ENCODE data around the gene SFTPD.

SFTPD gene

DNA sequence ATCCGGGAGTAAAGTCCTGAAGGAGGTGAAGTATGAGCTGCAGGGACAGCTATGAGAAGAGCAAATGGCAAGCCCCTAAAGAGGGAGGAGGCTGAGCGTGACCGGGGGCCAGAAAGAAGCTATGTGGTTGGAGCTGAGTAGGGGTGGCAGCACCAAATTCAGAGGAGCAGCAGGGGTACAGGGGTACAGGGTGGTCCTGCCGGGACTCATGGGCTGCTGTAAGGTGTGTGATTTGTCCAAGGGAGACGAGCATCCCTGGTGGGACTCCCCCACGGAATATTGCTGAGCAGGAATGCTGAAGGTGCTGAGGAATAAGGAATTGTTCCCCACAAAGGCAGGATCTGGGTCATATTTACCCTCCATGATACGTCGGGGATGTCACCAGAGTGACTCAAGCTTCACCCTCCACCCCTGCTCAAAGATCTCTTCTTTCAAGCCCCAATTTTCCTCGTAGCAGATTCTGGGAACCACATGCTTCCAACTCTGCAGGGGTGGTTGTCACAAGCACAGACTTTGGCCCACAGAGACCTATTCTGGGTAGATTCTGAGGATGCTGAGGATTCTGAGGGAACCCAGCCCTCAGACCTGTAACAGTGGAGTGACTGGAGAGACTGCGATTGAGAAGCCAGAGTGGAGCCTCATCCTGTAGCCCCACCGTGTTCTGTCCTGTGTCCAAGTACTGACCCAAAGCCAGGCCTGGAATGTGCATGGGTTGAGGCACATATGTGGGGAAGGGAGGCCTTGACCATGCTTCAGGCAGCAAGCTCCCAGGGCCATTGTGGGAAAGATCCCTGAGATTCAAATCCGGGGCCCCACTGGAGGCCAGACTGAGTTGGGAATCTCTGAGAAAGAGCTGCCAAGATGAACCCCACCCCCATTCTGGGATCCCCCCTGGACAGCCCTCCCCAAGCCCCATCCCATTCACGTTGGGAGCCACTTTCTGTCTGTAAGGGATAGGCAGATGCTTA, 4.2 kb downstream of the SFTPD start:
- no peak for DNase-seq (ENCODE audit: low spot score)

DNA sequence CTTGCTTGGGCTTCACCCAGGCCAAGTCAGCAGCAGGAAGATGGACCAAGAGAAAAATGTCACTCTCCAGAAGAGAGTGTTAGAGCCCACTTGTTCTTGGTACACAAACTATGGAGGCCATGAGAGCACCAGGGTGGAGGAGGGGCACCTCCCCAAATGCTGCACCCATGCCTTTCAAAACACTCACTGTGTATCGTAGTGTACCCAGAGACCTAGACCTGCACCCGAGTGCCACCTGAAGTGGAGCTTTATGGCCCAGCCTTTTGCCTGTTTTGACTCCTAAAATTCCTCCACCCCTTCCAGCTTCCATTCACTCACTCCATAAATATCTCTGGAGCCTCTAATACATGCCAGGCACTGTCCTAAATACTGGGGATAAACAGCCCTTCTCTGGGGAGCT, 5.0 kb downstream of the SFTPD start:
- no peak for DNase-seq (ENCODE audit: low spot score)

DNA sequence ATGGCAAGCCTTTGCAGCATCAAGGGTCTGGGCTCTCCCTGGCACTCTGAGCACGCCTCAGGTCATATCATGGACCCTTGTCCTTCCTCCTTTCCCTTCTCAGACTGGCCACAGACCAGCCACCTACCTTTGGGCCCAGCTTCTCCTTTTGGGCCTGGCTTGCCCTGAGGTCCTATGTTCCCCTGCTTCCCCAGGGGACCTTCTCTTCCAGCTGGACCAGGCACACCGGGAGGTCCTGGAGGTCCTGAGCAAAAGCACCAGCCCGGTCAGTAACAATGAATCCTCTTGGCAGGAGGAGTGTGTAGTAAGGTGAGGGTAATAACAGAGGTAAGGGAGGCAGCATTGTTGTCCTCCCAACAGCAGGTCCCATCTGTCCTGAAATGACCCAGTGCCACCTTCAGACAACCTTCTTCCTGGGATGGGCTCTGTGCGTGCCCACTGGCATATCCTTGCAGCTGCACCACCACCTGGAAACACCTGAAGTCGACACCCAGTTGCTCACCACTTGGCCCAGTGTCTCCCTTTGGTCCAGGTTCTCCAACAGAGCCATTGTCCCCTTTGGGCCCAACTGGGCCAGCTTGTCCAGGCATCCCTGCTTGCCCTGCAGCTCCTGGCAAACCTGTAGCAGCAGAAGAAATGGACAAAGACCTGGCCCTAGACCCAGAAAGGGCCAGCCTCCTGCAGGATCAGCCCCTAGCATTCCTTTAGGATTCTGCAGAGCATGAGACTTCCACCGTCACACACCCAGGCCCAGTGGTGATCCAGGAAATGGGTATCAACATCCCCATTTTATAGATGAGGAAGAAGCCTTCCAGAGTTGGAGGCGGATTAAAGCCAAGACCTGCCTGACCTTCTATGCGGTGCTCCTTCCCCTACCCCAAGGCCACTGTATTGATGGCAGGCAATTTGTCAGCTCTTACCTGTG, 6.4 kb downstream of the SFTPD start:
- no peak for DNase-seq (ENCODE audit: low spot score)

DNA sequence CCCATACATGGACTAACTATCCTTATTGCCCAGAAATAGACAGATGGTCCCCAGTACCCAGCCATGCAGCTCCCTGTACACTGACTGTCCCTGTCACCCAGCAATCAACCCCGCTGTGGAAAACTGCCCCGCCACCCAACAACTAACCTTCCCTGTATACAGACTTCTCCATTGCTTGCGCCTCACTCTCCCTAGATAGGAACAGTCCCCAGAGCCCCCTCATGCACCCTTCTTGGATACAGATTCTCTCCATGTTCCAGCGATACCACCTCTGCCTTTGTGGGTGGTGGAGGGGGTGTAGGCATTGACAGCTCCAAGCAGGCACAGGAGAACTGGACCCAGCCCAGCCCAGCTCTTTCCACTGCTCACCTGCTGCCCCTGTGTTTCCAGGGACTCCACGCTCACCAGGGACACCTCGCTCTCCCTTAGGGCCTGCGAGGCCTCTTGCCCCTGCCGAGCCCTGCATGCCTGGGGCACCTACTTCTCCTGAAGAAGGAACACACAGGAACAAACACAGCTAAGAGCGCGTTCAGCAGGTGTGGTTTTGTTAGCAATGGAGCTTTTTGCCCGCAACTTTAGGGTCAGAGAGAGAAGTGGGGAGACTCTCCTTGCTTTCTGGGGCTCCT, 7.2 kb downstream of the SFTPD start:
- DNase-seq (ENCODE audit: low spot score) = no peak

DNA sequence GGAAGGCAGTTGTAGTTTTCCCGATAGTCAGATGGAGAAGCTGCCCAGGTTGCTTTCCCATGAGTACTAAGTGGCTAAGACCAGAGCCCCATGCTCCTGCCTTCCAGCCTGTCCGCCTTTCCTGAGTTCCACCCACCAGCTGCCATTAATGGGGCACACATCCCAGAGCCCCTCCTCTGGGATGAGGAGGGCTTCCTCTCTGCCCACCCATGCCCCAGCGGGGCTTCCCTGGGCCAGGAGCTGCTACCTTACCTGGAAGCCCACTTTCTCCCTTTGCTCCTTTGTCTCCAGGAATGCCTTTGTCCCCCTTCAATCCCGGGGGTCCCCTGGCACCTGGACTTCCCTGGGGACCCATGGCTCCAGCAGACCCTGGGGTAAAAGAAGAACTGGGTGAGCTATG, 7.8 kb downstream of the SFTPD start:
- DNase-seq (ENCODE audit: low spot score) = no peak

DNA sequence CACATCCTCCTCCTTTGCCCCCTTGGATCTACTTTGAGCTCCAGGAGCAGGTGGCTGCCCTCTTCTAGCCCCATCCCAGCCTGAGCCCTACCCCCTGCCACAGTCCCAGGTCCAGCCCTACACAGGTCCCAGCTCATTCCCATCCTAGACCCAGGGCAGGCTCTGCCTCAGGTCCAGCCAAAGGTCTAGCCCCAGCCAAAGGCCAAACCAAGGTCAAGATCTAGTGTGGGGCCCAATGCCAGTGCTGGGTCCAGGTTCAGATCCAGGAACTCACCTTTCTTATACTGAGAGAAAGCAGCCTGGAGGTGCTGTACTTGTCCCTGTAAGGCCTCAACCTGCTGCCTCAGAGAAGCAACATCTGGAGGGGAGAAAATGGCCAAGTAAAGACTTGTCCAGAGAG, 8.5 kb downstream of the SFTPD start:
- no peak for DNase-seq (ENCODE audit: low spot score)

DNA sequence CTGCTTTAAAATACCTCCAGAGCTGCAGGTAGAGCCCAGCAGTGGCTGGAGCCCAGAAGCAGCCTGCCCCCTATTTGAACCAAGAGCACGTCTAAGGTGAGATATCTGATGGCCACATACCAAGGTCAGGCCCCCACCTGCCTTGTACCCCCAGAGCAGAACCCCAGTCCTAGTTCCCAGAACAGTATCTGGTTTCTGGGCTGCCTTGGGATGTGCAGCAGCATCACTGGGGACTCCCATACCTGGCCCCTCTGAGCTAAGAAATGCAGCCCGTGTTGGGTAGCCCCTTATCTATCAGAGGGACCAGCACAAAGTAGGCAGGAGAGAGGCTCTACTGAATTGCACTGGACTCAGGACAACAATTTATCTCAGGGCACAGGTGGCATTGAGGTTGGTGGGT, 8.9 kb downstream of the SFTPD start:
- no peak for DNase-seq (ENCODE audit: low spot score)

DNA sequence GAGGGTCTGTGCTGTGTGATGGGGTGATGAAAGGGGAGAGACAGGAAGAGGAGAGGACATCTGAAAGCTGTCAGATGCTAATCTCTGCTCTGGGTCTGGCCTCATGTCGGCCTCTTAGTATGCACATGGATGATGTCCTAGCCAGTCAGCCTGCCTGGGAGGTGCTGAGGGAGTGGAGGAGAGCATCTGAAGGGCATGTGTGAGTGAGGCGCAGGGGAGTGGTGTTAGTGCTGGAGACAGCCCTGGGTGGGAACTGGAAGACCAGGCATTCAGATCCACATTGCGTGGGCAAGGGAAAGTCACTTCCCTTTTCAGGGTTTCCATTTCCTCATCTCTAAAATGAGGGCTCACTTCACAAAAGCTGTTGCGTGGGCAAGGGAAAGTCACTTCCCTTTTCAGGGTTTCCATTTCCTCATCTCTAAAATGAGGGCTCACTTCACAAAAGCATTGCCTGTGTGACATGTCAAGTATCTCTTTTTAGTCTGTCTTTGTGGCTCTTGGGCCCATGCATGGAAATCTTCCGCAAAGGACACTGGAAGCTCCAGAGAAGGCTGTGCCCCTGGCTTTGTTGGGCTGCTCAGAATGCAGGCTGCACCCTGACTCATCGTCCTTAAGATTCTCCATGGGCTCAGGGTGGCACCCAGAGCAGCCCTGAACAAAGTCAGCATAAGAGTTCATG, 10.0 kb downstream of the SFTPD start:
- peak; percentile 3 for DNase-seq (ENCODE audit: low spot score)

DNA sequence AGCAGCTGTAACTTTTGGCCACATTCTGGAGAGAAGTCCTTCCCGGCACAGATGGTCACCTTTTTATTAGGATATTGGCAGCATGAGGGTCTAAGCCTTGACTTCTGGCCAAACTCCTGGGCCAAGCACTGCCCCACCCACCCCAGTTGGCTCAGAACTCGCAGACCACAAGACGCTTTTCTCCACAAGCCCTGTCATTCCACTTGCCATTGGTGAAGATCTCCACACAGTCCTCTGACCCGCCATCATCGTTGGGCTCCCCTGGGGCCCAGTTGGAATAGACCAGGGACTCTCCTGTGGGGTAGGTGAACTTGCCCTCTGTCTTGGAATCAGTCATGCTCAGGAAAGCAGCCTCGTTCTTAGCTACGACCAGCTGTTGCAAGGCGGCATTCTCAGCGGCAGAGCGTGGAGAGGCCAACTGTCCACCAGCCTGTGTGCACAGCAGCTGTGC, 11.2 kb downstream of the SFTPD start:
- no peak for DNase-seq (ENCODE audit: low spot score)

DNA sequence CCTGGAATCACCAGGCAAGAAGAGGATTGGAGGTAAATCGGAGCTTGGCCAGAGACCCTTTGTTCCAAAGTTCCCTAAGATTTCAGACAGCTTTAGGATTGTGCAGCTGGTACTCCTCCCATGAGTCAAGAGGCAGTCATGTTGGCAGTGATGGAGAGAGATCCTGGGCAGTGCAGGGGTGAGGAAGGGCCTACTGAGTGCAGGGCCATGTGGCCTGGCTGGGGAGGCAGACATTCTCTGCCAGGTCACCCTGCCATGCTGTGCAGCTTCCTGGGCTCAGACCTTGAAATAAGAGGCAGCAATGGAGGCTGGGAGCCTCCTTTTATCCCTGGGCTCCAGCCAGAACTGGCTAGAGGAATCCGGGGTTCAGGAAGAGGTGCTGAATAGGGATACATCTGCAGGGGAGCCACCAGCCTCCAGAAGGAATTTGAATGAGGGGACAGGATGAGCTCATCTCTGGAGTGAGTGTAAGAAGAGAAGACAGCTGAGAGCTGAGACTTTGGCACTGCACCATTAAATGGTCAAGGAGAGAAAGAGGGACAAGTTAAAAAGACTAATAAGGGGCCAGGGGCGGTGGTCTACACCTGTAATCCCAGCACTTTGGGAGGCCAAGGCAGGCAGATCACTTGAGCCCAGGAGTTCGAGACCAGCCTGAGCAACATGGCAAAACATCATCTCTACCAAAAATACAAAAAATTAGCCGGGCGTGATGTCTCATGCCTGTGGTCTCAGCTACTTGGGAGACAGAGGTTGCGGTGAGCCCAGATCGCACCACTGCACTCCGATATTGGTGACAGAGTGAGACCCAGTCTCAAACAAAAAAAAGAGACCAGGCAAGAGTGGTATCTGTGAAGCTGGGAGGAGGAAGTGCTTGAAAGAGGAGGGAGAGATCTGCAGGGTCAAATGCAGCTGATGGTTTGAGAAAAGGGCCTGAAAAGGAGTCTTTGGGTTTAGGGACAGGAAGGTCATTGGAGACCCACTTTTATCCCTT, 12.0 kb downstream of the SFTPD start:
- DNase-seq (ENCODE audit: low spot score) = no peak

DNA sequence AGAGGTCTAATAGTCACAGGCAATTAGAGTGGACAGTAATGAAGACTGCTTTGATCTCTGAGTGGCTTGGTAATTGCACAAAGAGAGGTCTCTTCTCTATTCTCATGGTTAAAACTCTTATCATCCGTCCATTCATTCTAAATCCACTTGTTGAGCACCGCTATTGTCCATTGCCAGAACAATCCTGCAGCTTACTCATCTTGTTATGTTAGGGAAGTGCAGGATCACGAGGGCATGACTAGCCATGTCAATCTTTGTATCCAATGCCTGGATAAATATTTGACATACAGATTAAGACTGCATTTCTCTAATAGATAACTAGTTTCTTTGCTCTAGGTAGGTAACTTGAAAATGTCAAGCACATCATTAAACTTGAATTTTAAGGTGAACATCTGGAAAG, 14.9 kb downstream of the SFTPD start:
- no peak for DNase-seq (ENCODE audit: low spot score)

DNA sequence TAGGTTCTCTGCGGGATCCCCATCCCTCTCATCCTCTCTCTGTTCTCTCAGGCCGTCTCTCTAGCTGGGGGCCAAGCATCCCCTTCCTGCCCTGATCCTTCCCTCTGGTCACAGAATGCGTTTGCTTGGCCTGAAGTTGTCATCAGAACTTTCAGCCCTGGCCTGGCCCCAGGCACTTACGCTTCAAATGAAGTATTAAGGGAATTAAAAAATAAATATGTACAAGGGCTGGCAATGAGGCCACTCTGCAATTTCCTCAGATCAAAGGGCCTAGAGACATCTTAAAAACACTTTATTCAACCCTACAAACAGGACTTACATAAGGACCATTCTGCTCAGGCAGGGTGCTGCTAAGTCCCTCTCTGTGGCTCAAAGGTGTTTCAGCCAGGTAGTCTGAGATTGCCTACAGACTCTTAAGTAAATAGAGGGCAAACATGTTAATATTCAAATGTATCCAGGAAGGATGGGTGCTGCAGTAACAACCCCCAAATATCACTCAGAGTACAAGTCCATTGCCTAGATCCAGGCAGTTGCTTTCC, 16.0 kb downstream of the SFTPD start:
- DNase-seq (ENCODE audit: low spot score) = no peak

DNA sequence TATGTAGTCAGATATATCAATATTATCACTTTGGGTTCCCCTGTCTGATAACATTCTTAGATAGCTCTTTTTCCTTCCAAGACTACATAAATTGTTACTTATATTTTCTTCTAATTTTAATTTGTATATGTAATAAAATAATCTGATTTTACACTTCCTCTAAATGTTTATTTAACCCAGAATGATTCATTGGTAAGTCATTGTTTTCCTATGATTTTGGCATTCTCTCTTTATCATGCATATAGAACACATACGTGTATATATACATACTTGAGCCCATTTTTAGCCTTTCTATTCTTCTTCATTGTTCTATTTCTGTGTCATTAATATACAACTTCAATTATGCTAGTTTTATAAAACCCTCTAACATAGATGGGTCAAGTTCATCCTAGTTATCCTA, 16.6 kb downstream of the SFTPD start:
- DNase-seq (ENCODE audit: low spot score) = no peak

DNA sequence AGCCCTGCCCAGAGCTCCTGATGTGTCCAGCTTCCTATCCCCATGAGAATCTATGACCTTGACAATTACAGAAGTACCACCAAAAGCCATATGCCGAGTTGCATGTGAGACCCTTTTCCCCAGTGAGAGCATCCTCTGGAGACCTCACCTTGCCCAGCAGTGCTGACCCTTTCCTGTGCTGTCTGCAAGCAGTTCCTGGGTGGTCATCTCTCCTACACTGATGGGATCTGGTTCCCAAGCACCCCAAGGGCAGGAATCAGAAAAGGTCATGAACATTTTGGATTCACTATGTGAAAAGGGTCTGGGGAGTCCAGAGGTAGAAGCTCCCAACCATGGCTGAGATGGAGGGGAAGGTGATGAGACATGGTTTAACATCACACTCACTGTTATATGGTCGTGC, 18.2 kb downstream of the SFTPD start:
- no peak for DNase-seq (ENCODE audit: low spot score)

DNA sequence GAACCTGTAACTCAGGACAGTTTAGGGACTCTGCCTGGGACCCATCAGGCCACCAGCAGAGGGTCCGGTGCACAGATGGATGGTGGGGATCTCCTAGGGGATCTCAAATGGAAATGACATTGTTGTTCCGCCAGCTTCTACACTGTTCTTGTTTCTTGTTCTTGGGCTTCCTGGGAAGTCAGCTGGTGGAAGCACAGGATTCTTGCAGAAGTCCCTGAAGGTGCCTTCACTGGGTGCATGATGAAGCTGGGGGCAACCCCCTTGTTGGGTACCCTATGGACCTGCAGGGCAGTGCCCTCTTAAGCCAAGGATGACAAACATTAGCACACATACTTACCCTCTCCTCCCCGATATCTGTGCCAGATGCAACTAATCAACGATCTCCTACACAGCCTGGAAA, 18.6 kb downstream of the SFTPD start:
- DNase-seq (ENCODE audit: low spot score) = no peak

DNA sequence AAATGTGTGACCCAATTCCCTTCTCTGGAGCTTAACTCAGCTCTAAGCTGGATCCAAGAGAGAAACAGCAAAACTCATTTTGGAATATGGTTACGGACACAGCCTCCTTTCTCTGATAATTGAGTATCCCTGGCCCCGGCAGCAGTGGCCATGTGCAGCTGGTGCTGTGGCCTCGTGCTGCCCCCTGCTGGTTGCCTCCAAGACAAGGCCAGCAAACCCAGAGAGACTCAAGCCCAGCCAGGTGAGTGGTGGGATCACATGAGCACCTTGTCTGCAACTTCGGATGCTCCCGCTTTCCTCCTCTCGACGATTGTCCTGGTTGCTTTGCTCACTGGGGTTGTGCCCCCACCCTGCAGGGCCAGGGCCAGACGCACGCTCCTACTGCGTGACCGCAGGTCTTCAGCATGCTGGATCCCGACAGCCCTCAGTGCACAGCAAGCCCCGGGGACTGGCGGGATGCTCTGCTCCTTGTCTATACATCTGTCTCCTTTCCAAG, 19.4 kb downstream of the SFTPD start:
- DNase-seq (ENCODE audit: low spot score) = peak; percentile 70

DNA sequence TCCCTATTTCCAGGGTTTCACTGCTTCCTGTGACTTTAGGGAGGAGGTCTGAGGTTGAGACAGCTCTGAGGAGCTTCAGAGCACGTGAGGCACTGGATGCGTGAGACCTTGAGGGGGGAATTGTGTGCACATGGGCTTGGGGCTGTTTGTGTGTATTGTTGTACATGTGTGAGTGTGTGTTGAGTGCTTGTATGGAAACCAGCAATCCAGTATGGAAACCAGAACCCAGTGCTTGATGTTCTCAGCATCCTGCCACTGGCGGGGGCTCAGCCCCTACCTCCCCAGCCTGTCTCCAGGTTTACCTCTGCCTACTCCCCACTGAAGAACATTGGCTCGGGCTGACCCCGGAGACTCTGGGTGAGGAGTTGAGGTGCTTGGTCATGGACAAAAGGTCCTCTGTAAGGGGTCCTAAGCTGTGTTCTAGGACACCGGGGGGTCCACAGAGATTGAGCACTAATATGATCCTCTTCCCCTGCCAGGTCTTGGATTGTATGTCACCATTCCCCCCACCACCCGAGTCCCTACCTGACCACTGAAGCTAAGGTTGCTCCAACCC, 20.8 kb downstream of the SFTPD start:
- no peak for DNase-seq (ENCODE audit: low spot score)

DNA sequence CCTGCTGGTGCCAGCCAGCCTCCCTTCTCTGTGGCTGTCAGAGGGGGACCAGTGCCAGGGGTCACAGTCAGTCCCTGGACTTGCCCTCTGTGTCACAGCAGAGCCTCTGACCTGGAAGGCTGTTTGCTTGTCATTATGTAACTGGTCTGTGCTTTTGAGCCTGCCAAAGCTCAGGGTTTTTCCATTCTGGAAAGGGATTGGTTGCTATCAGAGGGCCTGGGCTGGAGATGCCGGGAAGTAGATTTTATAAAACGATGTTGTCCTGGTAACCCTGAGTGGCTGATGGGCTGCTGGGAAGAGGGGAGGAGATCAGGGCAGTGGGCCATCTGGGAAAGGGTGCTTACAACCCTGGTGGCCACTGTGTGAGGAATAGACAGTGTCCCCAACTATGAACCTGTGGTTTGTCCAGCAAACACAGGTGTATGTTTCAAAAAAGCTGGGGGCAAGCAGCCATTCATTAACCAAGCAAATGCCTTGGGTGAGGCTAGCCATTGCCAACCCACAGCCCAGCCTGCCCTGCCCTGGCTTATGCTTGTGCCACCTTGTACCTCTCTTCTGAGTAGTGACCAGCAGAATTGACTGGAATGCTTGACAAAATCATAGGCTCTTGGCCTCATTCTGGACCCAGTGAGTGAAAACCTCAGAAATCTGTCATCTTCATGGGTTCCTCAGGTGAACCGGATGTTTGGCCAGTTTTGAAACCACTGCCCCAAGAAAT, 21.6 kb downstream of the SFTPD start:
- no peak for DNase-seq (ENCODE audit: low spot score)

DNA sequence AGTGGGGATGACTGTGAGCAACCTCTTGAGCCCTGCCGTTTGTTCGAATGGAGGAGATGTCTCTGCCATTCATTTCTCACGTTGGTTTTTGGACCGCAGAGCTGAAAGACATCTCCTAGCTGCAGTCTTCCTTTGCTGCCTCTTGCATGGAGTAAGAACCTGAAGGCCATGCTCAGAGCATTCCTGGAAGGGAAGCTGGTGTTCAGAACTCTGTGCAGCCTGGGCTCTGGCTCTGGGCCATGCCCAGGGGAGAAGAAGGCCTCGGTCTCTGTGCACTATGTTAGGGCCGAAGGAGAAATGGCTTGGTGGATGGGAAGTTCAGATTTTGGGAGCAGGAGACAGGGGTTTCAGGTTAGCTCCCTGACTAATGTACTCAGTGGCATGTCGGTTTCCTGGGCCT, 22.9 kb downstream of the SFTPD start:
- no peak for DNase-seq (ENCODE audit: low spot score)
